NCI-H1105 (cell line): Measurements from ENCODE around the gene MTHFSD.
A peak's percentile ranks its signal among the peaks of the same experiment; 100 is the strongest.

Source experiments
- DNase-seq: peaks from one replicate; lab custom pipeline; 2025; lab: John Stamatoyannopoulos, UW

MTHFSD gene

GRCh38 chr16:86584071-86584685, 29.1 kb upstream of the MTHFSD start:
- no peak for DNase-seq

DNA sequence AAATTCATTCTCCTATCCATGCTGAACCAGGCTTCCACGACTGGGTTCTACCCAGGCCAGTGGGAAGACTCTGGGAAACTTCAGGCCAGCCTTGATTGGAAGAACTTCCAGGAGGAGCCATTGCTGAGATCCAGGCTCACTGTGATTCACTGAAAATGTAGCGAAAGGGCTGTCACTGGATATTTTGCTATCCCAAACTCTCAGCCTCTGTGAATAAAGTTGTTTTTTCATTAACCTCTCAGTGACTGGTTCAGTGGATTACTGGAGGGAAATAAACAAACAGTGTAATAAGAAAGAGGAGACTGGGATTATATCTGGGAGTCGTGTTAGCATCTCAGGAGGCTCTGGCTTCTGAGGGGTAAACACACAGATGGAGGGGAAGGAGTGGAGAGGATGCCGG, 26.4 kb upstream of the MTHFSD start:
- DNase-seq: no peak

- no peak for DNase-seq
Measured at GRCh38 chr16:86580791-86581170, 25.7 kb upstream of the MTHFSD start.

DNA sequence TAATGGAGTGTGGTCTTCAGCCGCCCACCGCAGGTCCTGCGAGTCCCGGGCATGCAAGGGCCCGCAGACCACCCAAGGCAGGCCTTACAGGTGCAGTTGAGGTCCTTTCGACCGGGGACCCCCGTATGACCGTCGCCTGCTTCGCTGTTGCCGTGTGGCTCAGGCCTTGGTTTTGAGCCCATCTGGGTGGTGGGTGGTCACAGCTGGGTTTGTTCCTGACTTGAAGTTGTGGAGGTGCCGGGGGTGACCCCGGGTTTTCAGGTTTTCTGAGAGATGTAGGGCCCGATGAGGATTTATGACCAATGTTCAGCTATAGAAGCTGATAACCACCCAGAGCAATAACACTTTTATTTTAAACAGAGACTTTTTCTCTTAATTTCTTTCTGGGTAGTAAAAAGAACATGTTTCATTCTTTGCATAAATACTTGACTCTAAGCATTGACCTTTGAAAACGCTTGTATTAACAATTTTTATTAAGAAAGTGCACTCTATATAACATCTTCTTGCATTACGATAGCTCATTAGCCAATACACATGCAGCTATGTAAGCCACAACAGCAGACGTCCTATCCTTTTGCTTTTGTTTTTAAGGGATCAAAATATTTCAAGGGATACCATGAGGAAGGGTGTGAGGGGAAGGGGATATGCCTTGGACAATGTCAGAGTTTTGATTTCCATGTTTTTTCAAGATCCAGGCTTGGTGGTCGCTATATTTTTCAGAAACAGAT, 25.2 kb upstream of the MTHFSD start:
- no peak for DNase-seq

DNA sequence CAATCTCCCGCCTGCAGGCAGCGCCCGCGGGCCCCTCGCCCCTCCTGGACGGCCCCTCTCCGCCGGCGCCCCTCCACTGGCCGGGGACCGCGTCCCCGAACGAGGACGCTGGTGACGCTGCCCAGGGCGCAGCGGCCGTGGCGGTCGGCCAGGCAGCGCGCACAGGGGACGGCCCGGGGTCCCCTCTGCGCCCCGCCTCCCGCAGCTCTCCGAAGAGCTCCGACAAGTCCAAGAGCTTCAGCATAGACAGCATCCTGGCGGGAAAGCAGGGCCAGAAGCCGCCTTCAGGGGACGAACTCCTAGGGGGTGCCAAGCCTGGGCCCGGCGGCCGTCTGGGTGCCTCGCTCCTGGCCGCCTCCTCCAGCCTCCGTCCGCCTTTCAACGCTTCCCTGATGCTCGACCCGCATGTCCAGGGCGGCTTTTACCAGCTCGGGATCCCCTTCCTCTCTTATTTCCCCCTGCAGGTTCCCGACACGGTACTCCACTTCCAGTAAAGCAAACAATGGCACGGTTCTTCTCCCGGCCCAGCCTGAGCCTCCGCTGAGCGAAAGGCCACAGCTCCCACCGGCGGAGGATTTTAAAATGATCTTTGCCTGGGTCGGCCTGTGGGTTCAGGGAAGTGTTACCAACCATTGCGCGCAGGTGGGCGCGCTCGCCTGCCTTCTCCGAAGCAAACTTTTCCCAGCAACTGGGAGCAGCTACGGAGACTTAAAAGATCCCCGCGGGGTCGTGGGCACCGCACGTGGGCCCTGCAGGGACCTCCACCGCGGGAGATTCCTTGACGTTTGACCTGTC, 24.4 kb upstream of the MTHFSD start:
- no peak for DNase-seq

- DNase-seq: no peak
Measured at GRCh38 chr16:86578611-86579267, 23.7 kb upstream of the MTHFSD start.

GRCh38 chr16:86578061-86578599, 23.1 kb upstream of the MTHFSD start, which contains the start of gene FOXL1:
FOXL1 (plus strand) TSS chr16:86578549; CDS start chr16:86578724, 175 bp downstream.
- DNase-seq: no peak

GRCh38 chr16:86577314-86577971, 22.4 kb upstream of the MTHFSD start:
- no peak for DNase-seq

DNA sequence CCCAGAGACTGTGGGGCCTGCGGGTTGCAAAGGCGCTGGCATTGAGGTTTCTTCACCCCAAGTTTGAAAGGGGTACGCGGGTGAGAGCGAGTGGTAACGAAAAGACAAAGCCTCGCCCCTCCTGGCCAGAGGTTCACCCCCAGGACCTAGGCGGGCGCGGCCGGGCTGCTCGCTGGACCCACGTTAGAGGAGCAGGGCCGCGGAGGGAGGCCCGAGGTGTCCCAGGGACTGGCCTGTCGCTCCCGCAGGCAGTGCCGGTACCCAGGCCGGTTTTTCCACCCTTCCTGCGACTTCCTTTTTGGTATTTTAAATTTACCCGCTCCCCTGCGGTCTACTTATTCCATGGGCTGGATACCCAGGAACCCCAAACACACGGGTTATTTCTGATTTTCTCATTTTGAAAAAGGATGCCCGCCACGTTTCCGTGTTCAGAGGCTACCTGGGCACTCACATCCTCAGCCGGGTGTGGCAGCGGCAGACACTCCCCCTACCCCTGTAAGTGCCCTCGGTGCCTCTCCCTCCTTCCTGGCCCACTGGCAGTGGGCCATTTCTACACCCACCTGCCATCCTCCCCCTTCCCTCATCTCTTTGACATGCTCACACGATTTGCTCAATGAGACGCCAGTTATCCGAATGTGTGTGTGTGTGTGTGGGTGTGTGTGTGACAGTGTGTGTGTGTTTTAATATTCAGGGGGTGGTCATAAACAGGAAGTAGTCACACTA, 21.7 kb upstream of the MTHFSD start:
- peak; percentile 80 for DNase-seq

- DNase-seq: peak; percentile 77
Measured at GRCh38 chr16:86575754-86576557, 20.9 kb upstream of the MTHFSD start.

GRCh38 chr16:86575095-86575685, 20.2 kb upstream of the MTHFSD start:
- no peak for DNase-seq

- DNase-seq: no peak
Measured at GRCh38 chr16:86574646-86575045, 19.6 kb upstream of the MTHFSD start.

- DNase-seq: no peak
Measured at GRCh38 chr16:86573646-86574508, 18.8 kb upstream of the MTHFSD start.

DNA sequence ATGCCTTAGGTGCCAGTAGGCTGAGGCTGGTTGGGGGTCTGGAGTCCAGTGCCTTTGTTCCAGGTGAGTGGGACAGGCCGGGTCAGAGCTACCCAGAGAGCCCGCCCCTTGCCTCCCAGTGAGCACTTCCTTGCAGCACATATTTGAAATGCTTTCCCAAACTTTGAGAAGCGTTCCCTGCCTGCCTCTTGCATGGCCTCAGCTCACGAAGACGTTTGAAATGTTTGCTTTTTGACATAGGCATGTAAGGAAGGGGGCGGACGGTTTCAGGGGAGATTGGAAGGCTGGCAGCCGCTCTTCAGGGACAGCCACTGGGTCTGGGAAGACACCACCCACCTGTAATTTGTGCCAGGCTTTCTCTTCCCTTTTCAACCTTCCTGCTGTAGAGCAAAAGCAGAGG, 18.2 kb upstream of the MTHFSD start:
- no peak for DNase-seq

GRCh38 chr16:86572606-86573005, 17.6 kb upstream of the MTHFSD start:
- no peak for DNase-seq

DNA sequence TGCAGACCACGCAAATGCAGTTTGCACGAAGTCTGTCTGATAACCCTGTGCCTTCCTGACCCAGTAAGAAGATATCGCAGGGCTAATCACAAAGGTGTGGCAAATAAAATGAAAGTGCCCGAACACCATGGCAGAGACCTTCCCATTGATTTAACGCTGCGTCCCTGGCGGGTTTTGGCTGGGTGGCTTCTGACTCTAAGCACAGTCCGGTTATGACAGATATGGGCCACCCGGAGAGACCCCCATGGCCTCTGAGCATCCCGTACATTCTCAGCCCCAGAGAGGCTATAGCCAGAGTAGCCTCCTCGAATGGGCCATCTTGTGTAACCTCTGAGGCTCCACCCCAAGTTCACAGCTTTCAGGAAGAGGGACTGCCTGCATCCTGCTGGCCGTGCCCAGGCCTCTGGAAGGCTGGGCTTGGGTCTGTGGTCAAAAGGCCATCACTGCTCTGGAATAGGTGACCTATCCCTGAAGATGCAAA, 17.0 kb upstream of the MTHFSD start:
- DNase-seq: no peak

- DNase-seq: no peak
Measured at GRCh38 chr16:86571530-86571915, 16.5 kb upstream of the MTHFSD start.
